ENCODE measurements around the gene KLK15.

Gene KLK15

GRCh38 chr19:50869479-50869878, 36.1 kb upstream of the KLK15 start:
- Histone ChIP-seq H3K27ac (ENCODE audit: low read depth, low read length) (no peak overlapping the region), H3K9me3 (ENCODE audit: control insufficient read depth in 5 of 5, low read length in 5 of 5) (no peaks in the 10 kb centered on the region), H3K4me1 (ENCODE audit: control insufficient read depth in 5 of 5, insufficient read depth in 5 of 5, low read length in 5 of 5) (no peaks in the 10 kb centered on the region), H3K27me3 (ENCODE audit: control insufficient read depth in 5 of 5, insufficient read depth in 4 of 5, low read length in 5 of 5) (peaks cover 3 to 42% (median 16%) of the 10 kb centered on the region in 5 donors), H3K9ac (ENCODE audit: low read length in 5 of 5) (no peak overlapping the region), H3K4me3 (ENCODE audit: low read depth in 1 of 5, low read length in 5 of 5) (no peak overlapping the region), H3K36me3 (ENCODE audit: control insufficient read depth in 5 of 5, insufficient read depth in 5 of 5, low read length in 5 of 5) (no peaks in the 10 kb centered on the region)

DNA sequence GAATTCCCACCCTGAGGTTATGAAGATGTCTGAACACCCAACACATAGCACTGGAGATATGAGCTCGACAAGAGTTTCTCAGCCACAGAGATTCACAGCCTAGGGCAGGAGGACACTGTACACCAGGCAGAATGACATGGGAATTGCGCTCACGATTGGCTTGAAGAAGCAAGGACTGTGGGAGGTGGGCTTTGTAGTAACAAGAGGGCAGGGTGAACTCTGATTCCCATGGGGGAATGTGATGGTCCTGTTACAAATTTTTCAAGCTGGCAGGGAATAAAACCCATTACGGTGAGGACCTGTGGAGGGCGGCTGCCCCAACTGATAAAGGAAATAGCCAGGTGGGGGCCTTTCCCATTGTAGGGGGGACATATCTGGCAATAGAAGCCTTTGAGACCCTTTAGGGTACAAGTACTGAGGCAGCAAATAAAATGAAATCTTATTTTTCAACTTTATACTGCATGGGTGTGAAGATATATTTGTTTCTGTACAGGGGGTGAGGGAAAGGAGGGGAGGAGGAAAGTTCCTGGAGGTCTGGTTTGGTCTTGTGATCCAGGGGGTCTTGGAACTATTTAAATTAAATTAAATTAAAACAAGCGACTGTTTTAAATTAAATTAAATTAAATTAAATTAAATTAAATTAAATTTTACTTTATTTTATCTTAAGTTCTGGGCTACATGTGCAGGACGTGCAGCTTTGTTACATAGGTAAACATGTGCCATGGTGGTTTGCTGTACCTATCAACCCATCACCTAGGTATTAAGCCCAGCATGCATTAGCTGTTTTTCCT, 28.3 kb upstream of the KLK15 start:
- Histone ChIP-seq H3K9me3 (ENCODE audit: control insufficient read depth in 5 of 5, low read length in 5 of 5) (peaks cover 0 to 12% (median 4%) of the 10 kb centered on the region in 5 donors), H3K27ac (ENCODE audit: low read depth, low read length) (no peak overlapping the region), H3K4me1 (ENCODE audit: control insufficient read depth in 5 of 5, insufficient read depth in 5 of 5, low read length in 5 of 5) (peaks cover 0 to 9% (median 0%) of the 10 kb centered on the region in 5 donors), H3K36me3 (ENCODE audit: control insufficient read depth in 5 of 5, insufficient read depth in 5 of 5, low read length in 5 of 5) (no peaks in the 10 kb centered on the region), H3K9ac (ENCODE audit: low read length in 5 of 5) (no peak overlapping the region), H3K27me3 (ENCODE audit: control insufficient read depth in 5 of 5, insufficient read depth in 4 of 5, low read length in 5 of 5) (peaks cover 8 to 31% (median 21%) of the 10 kb centered on the region in 5 donors), H3K4me3 (ENCODE audit: low read depth in 1 of 5, low read length in 5 of 5) (no peak overlapping the region)

DNA sequence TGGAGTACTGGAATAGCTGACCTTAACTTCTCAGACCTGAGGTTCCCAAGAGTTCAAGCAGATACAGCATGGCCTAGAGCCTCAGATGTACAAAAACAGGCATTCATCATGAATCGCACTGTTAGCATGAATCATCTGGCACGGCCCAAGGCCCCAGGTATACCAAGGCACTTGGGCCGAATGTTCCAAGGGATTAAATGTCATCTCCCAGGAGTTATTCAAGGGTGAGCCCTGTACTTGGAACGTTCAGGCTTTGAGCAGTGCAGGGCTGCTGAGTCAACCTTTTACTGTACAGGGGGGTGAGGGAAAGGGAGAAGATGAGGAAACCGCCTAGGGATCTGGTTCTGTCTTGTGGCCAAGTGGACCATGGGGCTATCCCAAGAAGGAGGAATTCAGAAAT, 27.6 kb upstream of the KLK15 start:
- peaks cover 12 to 36% (median 24%) of the 10 kb centered on the region in 5 donors for H3K27me3 ChIP-seq (ENCODE audit: control insufficient read depth in 5 of 5, insufficient read depth in 4 of 5, low read length in 5 of 5)
- no peak overlapping the region for H3K27ac ChIP-seq (ENCODE audit: low read depth, low read length)

DNA sequence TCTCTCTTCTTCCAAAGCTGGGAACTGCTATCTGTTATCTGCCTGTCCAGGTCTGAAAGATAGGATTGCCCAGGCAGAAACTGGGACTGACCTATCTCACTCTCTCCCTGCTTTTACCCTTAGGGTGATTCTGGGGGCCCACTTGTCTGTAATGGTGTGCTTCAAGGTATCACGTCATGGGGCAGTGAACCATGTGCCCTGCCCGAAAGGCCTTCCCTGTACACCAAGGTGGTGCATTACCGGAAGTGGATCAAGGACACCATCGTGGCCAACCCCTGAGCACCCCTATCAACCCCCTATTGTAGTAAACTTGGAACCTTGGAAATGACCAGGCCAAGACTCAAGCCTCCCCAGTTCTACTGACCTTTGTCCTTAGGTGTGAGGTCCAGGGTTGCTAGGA, 26.5 kb upstream of the KLK15 start:
- Histone ChIP-seq H3K9ac (ENCODE audit: low read length in 5 of 5) (no peak overlapping the region), H3K4me3 (ENCODE audit: low read depth in 1 of 5, low read length in 5 of 5) (no peak overlapping the region), H3K27ac (ENCODE audit: low read depth, low read length) (no peak overlapping the region), H3K27me3 (ENCODE audit: control insufficient read depth in 5 of 5, insufficient read depth in 4 of 5, low read length in 5 of 5) (peaks cover 17 to 41% (median 25%) of the 10 kb centered on the region in 5 donors), H3K9me3 (ENCODE audit: control insufficient read depth in 5 of 5, low read length in 5 of 5) (peaks cover 0 to 12% (median 4%) of the 10 kb centered on the region in 5 donors), H3K36me3 (ENCODE audit: control insufficient read depth in 5 of 5, insufficient read depth in 5 of 5, low read length in 5 of 5) (no peaks in the 10 kb centered on the region), H3K4me1 (ENCODE audit: control insufficient read depth in 5 of 5, insufficient read depth in 5 of 5, low read length in 5 of 5) (peaks cover 0 to 9% (median 0%) of the 10 kb centered on the region in 5 donors)

More for the DNA sequence above, 27.6 kb upstream of the KLK15 start:
- no peak overlapping the region for H3K4me3 ChIP-seq (ENCODE audit: low read depth in 1 of 5, low read length in 5 of 5)
- no peaks in the 10 kb centered on the region for H3K36me3 ChIP-seq (ENCODE audit: control insufficient read depth in 5 of 5, insufficient read depth in 5 of 5, low read length in 5 of 5)
- H3K9ac ChIP-seq (ENCODE audit: low read length in 5 of 5), result no peak overlapping the region
- peaks cover 0 to 12% (median 4%) of the 10 kb centered on the region in 5 donors for H3K9me3 ChIP-seq (ENCODE audit: control insufficient read depth in 5 of 5, low read length in 5 of 5)
- H3K4me1 ChIP-seq (ENCODE audit: control insufficient read depth in 5 of 5, insufficient read depth in 5 of 5, low read length in 5 of 5), result peaks cover 0 to 9% (median 0%) of the 10 kb centered on the region in 5 donors

DNA sequence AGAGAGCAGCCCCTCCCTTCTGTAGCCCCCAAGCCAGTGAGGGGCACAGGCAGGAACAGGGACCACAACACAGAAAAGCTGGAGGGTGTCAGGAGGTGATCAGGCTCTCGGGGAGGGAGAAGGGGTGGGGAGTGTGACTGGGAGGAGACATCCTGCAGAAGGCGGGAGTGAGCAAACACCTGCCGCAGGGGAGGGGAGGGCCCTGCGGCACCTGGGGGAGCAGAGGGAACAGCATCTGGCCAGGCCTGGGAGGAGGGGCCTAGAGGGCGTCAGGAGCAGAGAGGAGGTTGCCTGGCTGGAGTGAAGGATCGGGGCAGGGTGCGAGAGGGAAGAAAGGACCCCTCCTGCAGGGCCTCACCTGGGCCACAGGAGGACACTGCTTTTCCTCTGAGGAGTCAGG, 25.5 kb upstream of the KLK15 start:
- Histone ChIP-seq H3K27ac (ENCODE audit: low read depth, low read length) (no peak overlapping the region), H3K4me1 (ENCODE audit: control insufficient read depth in 5 of 5, insufficient read depth in 5 of 5, low read length in 5 of 5) (peaks cover 0 to 9% (median 0%) of the 10 kb centered on the region in 5 donors), H3K9ac (ENCODE audit: low read length in 5 of 5) (no peak overlapping the region), H3K36me3 (ENCODE audit: control insufficient read depth in 5 of 5, insufficient read depth in 5 of 5, low read length in 5 of 5) (no peaks in the 10 kb centered on the region), H3K9me3 (ENCODE audit: control insufficient read depth in 5 of 5, low read length in 5 of 5) (peaks cover 0 to 12% (median 4%) of the 10 kb centered on the region in 5 donors), H3K4me3 (ENCODE audit: low read depth in 1 of 5, low read length in 5 of 5) (no peak overlapping the region), H3K27me3 (ENCODE audit: control insufficient read depth in 5 of 5, insufficient read depth in 4 of 5, low read length in 5 of 5) (peaks cover 19 to 41% (median 30%) of the 10 kb centered on the region in 5 donors)

DNA sequence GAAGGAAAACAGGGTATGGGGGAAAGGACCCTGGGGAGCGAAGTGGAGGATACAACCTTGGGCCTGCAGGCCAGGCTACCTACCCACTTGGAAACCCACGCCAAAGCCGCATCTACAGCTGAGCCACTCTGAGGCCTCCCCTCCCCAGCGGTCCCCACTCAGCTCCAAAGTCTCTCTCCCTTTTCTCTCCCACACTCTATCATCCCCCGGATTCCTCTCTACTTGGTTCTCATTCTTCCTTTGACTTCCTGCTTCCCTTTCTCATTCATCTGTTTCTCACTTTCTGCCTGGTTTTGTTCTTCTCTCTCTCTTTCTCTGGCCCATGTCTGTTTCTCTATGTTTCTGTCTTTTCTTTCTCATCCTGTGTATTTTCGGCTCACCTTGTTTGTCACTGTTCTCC, 24.0 kb upstream of the KLK15 start:
- Histone ChIP-seq H3K4me1 (ENCODE audit: control insufficient read depth in 5 of 5, insufficient read depth in 5 of 5, low read length in 5 of 5) (peaks cover 0 to 9% (median 0%) of the 10 kb centered on the region in 5 donors), H3K9ac (ENCODE audit: low read length in 5 of 5) (no peak overlapping the region), H3K36me3 (ENCODE audit: control insufficient read depth in 5 of 5, insufficient read depth in 5 of 5, low read length in 5 of 5) (no peaks in the 10 kb centered on the region), H3K27me3 (ENCODE audit: control insufficient read depth in 5 of 5, insufficient read depth in 4 of 5, low read length in 5 of 5) (peaks cover 19 to 41% (median 30%) of the 10 kb centered on the region in 5 donors), H3K27ac (ENCODE audit: low read depth, low read length) (no peak overlapping the region), H3K9me3 (ENCODE audit: control insufficient read depth in 5 of 5, low read length in 5 of 5) (peaks cover 0 to 12% (median 4%) of the 10 kb centered on the region in 5 donors), H3K4me3 (ENCODE audit: low read depth in 1 of 5, low read length in 5 of 5) (no peak overlapping the region)

GRCh38 chr19:50854636-50855410, 21.4 kb upstream of the KLK15 start, which contains the start of gene KLK3:
Gene KLK3, plus strand, starts transcription at chr19:50854915. Its CDS starts 41 bp downstream, at chr19:50854956.
- Histone ChIP-seq H3K27ac (ENCODE audit: low read depth, low read length) (no peak within 1 kb of the TSS), H3K4me3 (ENCODE audit: low read depth in 1 of 5, low read length in 5 of 5) (no peak within 1 kb of the TSS), H3K9ac (ENCODE audit: low read length in 5 of 5) (no peak within 1 kb of the TSS), H3K9me3 (ENCODE audit: control insufficient read depth in 5 of 5, low read length in 5 of 5) (no peaks in the 10 kb centered on the region), H3K27me3 (ENCODE audit: control insufficient read depth in 5 of 5, insufficient read depth in 4 of 5, low read length in 5 of 5) (peaks cover 26 to 48% (median 42%) of the 10 kb centered on the region in 5 donors), H3K36me3 (ENCODE audit: control insufficient read depth in 5 of 5, insufficient read depth in 5 of 5, low read length in 5 of 5) (no peaks in the 10 kb centered on the region), H3K4me1 (ENCODE audit: control insufficient read depth in 5 of 5, insufficient read depth in 5 of 5, low read length in 5 of 5) (no peaks in the 10 kb centered on the region)

- no peak overlapping the region for H3K4me3 ChIP-seq (ENCODE audit: low read depth in 1 of 5, low read length in 5 of 5)
- H3K27ac ChIP-seq (ENCODE audit: low read depth, low read length), result no peak overlapping the region
- peaks cover 7 to 36% (median 25%) of the 10 kb centered on the region in 5 donors for H3K27me3 ChIP-seq (ENCODE audit: control insufficient read depth in 5 of 5, insufficient read depth in 4 of 5, low read length in 5 of 5)
- H3K36me3 ChIP-seq (ENCODE audit: control insufficient read depth in 5 of 5, insufficient read depth in 5 of 5, low read length in 5 of 5), result no peaks in the 10 kb centered on the region
- no peak overlapping the region for H3K9ac ChIP-seq (ENCODE audit: low read length in 5 of 5)
- H3K9me3 ChIP-seq (ENCODE audit: control insufficient read depth in 5 of 5, low read length in 5 of 5), result no peaks in the 10 kb centered on the region
- H3K4me1 ChIP-seq (ENCODE audit: control insufficient read depth in 5 of 5, insufficient read depth in 5 of 5, low read length in 5 of 5), result no peaks in the 10 kb centered on the region
These were observed 18.2 kb upstream of the KLK15 start for GRCh38 chr19:50851620-50852019.

- H3K27ac ChIP-seq (ENCODE audit: low read depth, low read length), result no peak overlapping the region
- H3K4me1 ChIP-seq (ENCODE audit: control insufficient read depth in 5 of 5, insufficient read depth in 5 of 5, low read length in 5 of 5), result no peaks in the 10 kb centered on the region
- H3K9ac ChIP-seq (ENCODE audit: low read length in 5 of 5), result no peak overlapping the region
- H3K27me3 ChIP-seq (ENCODE audit: control insufficient read depth in 5 of 5, insufficient read depth in 4 of 5, low read length in 5 of 5), result peaks cover 7 to 31% (median 19%) of the 10 kb centered on the region in 5 donors
- H3K36me3 ChIP-seq (ENCODE audit: control insufficient read depth in 5 of 5, insufficient read depth in 5 of 5, low read length in 5 of 5), result no peaks in the 10 kb centered on the region
- no peak overlapping the region for H3K4me3 ChIP-seq (ENCODE audit: low read depth in 1 of 5, low read length in 5 of 5)
- no peaks in the 10 kb centered on the region for H3K9me3 ChIP-seq (ENCODE audit: control insufficient read depth in 5 of 5, low read length in 5 of 5)
These were observed 17.4 kb upstream of the KLK15 start for GRCh38 chr19:50850738-50851137.
